ENCODE data around the gene PPP2R3A. TPM values are rescaled to one million over a fixed set of nuclear protein-coding genes. Genes with fewer than 3 reads are reported as not detected.

The PPP2R3A gene
- total and polyA plus RNA-seq, 2 experiments from 2014 or later = 14.2 to 21.0 TPM

- H3K79me2 ChIP-seq (ENCODE audit: insufficient read depth) = peaks cover 53% of the 10 kb centered on the region
- no peaks in the 10 kb centered on the region for H3K9me3 ChIP-seq (ENCODE audit: low read depth)
- peak overlapping the region; percentile 82 for H2AFZ ChIP-seq
- peak overlapping the region; percentile 70 for H3K27ac ChIP-seq
- 2 to 3% methylated on average over 36 to 38 of the region's 38 CpGs for WGBS, 2 experiments (ENCODE audit: low coverage in 1 of 2, low lambda C conversion rate in 2 of 2, missing lambda C conversion rate in 2 of 2)
- H4K20me1 ChIP-seq (ENCODE audit: insufficient read depth) = no peaks in the 10 kb centered on the region
- no peaks in the 10 kb centered on the region for H3K9me2 ChIP-seq (ENCODE audit: insufficient read depth)
- peak overlapping the region; percentile 87 for H3K4me2 ChIP-seq (ENCODE audit: unreplicated experiment)
- H3K4me3 ChIP-seq = peak overlapping the region; percentile 84
- H3F3A ChIP-seq (ENCODE audit: insufficient read depth) = peaks cover 24% of the 10 kb centered on the region
- peak overlapping the region; percentile 84 for H3K9ac ChIP-seq
- no peak for TF ChIP-seq EZH2 (IDR thresholded peaks at IDR 0.05; ENCODE audit: insufficient read depth, poor library complexity, severe bottlenecking)
- TF ChIP-seq EZH2phosphoT487 (IDR thresholded peaks at IDR 0.05; ENCODE audit: insufficient read depth, low read depth) = no peak
- peak; percentile 33 for DNase-seq
- H3K27me3 ChIP-seq (replicated peaks; ENCODE audit: insufficient read depth) = no peaks in the 10 kb centered on the region
- no peaks in the 10 kb centered on the region for H3K36me3 ChIP-seq (ENCODE audit: low read depth)
- in situ Hi-C loops (cut with MboI) = no loop called here
- H3K4me1 ChIP-seq (ENCODE audit: insufficient read depth) = peaks cover 44% of the 10 kb centered on the region
Observed at GRCh38 chr3:135966271-135966961, 888 bp downstream of the PPP2R3A start.

DNA sequence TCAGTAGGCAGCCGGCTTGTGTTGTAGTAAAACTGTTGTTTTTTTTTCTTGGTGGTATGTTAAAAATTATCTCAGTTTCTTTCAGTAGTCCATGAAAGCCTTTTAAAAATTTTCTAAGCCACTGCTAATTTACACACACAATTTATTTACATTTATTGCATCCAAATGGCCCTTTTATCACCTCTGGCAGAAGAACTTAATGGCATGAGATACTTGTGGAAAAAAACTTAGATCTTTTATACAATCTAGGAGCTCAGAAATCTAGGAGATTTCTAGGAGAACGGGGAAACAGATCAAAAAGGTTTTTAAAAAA lies 1.4 kb downstream of the PPP2R3A start:
- peaks cover 29% of the 10 kb centered on the region for H3F3A ChIP-seq (ENCODE audit: insufficient read depth)
- H2AFZ ChIP-seq = peak overlapping the region; percentile 82
- H3K9me3 ChIP-seq (ENCODE audit: low read depth) = no peaks in the 10 kb centered on the region
- H3K9me2 ChIP-seq (ENCODE audit: insufficient read depth) = no peaks in the 10 kb centered on the region
- in situ Hi-C loops (cut with MboI) = no loop called here
- H3K36me3 ChIP-seq (ENCODE audit: low read depth) = no peaks in the 10 kb centered on the region
- H3K79me2 ChIP-seq (ENCODE audit: insufficient read depth) = peaks cover 58% of the 10 kb centered on the region
- no peak for DNase-seq
- H3K4me1 ChIP-seq (ENCODE audit: insufficient read depth) = peaks cover 47% of the 10 kb centered on the region
- 45 to 57% methylated on average over 2 of the region's 2 CpGs for WGBS, 2 experiments (ENCODE audit: low coverage in 1 of 2, low lambda C conversion rate in 2 of 2, missing lambda C conversion rate in 2 of 2)
- no peaks in the 10 kb centered on the region for H4K20me1 ChIP-seq (ENCODE audit: insufficient read depth)
- H3K4me3 ChIP-seq = peak overlapping the region; percentile 84
- no peaks in the 10 kb centered on the region for H3K27me3 ChIP-seq (replicated peaks; ENCODE audit: insufficient read depth)
- H3K4me2 ChIP-seq (ENCODE audit: unreplicated experiment) = peak overlapping the region; percentile 87
- H3K9ac ChIP-seq = peak overlapping the region; percentile 84
- H3K27ac ChIP-seq = peak overlapping the region; percentile 70
- TF ChIP-seq EZH2phosphoT487 (IDR thresholded peaks at IDR 0.05; ENCODE audit: insufficient read depth, low read depth) = no peak
- TF ChIP-seq EZH2 (IDR thresholded peaks at IDR 0.05; ENCODE audit: insufficient read depth, poor library complexity, severe bottlenecking) = no peak

- Histone ChIP-seq H3K4me3 (peak overlapping the region; percentile 84; the same call in 1 of the 2 replicates), H3K9ac (peak overlapping the region; percentile 84; the same call in 1 of the 2 replicates)
- WGBS, 2 experiments (ENCODE audit: low coverage in 1 of 2, low lambda C conversion rate in 2 of 2, missing lambda C conversion rate in 2 of 2) = 96 to 98% methylated on average over 4 of the region's 4 CpGs
Observed at GRCh38 chr3:135967867-135968266, 2.3 kb downstream of the PPP2R3A start.

GRCh38 chr3:135970506-135971116 lies 5.1 kb downstream of the PPP2R3A start:
- peaks cover 94% of the 10 kb centered on the region for H3K79me2 ChIP-seq (ENCODE audit: insufficient read depth)
- in situ Hi-C loops (cut with MboI) = no loop called here
- TF ChIP-seq EZH2phosphoT487 (IDR thresholded peaks at IDR 0.05; ENCODE audit: insufficient read depth, low read depth) (no peak), EZH2 (IDR thresholded peaks at IDR 0.05; ENCODE audit: insufficient read depth, poor library complexity, severe bottlenecking) (no peak)

More at GRCh38 chr3:135967867-135968266, 2.3 kb downstream of the PPP2R3A start:
- no peak for DNase-seq
- no peak overlapping the region for H2AFZ ChIP-seq
- no peaks in the 10 kb centered on the region for H3K36me3 ChIP-seq (ENCODE audit: low read depth)
- H3K27me3 ChIP-seq (replicated peaks; ENCODE audit: insufficient read depth) = no peaks in the 10 kb centered on the region
- peak overlapping the region; percentile 87 for H3K4me2 ChIP-seq (ENCODE audit: unreplicated experiment)
- H4K20me1 ChIP-seq (ENCODE audit: insufficient read depth) = 0 out of 2 replicates have a peak, but pooled peaks cover 2% of the 10 kb centered on the region
- peaks cover 67% of the 10 kb centered on the region for H3K79me2 ChIP-seq (ENCODE audit: insufficient read depth)
- H3K9me3 ChIP-seq (ENCODE audit: low read depth) = no peaks in the 10 kb centered on the region
- H3K27ac ChIP-seq = no peak overlapping the region
- H3F3A ChIP-seq (ENCODE audit: insufficient read depth) = peaks cover 38% of the 10 kb centered on the region
- peaks cover 47% of the 10 kb centered on the region for H3K4me1 ChIP-seq (ENCODE audit: insufficient read depth)
- in situ Hi-C loops (cut with MboI) = no loop called here
- no peak for TF ChIP-seq EZH2 (IDR thresholded peaks at IDR 0.05; ENCODE audit: insufficient read depth, poor library complexity, severe bottlenecking)
- no peak for TF ChIP-seq EZH2phosphoT487 (IDR thresholded peaks at IDR 0.05; ENCODE audit: insufficient read depth, low read depth)
- no peaks in the 10 kb centered on the region for H3K9me2 ChIP-seq (ENCODE audit: insufficient read depth)

More at GRCh38 chr3:135970506-135971116, 5.1 kb downstream of the PPP2R3A start:
- H3K36me3 ChIP-seq (ENCODE audit: low read depth) = no peaks in the 10 kb centered on the region
- H3K4me1 ChIP-seq (ENCODE audit: insufficient read depth) = peaks cover 56% of the 10 kb centered on the region
- H3K9ac ChIP-seq = no peak overlapping the region
- 0 out of 2 replicates have a peak overlapping the region, but pooled peaks have one; percentile 1 for H3K4me3 ChIP-seq
- H2AFZ ChIP-seq = no peak overlapping the region
- no peaks in the 10 kb centered on the region for H3K27me3 ChIP-seq (replicated peaks; ENCODE audit: insufficient read depth)
- H3K9me2 ChIP-seq (ENCODE audit: insufficient read depth) = no peaks in the 10 kb centered on the region
- 0% methylated on average over 1 of the region's 1 CpG for WGBS, 2 experiments (ENCODE audit: low coverage in 1 of 2, low lambda C conversion rate in 2 of 2, missing lambda C conversion rate in 2 of 2)
- H3K9me3 ChIP-seq (ENCODE audit: low read depth) = no peaks in the 10 kb centered on the region
- peaks cover 39% of the 10 kb centered on the region for H3F3A ChIP-seq (ENCODE audit: insufficient read depth)
- DNase-seq = peak; percentile 76
- 0 out of 2 replicates have a peak, but pooled peaks cover 3% of the 10 kb centered on the region for H4K20me1 ChIP-seq (ENCODE audit: insufficient read depth)
- peak overlapping the region; percentile 41 for H3K4me2 ChIP-seq (ENCODE audit: unreplicated experiment)
- peak overlapping the region; percentile 54 for H3K27ac ChIP-seq

All from GM23248 (cell line).